HG02938 (cell line): ENCODE measurements around the gene MYBPH.

ENCODE experiments used
- ATAC-seq: cut with Tn5 transposase; IDR thresholded peaks from one replicate; pipeline ENCODE4 v1.9.1; 2021; ENCODE audit warnings: mild to moderate bottlenecking, moderate library complexity; ENCODE audit not compliant: unreplicated experiment

Gene MYBPH

GRCh38 chr1:203131548-203132200, 44.0 kb downstream of the MYBPH start:
- no peak for ATAC-seq

GRCh38 chr1:203130358-203130985, 45.2 kb downstream of the MYBPH start:
- no peak for ATAC-seq

GRCh38 chr1:203129501-203130231, 46.0 kb downstream of the MYBPH start:
- no peak for ATAC-seq

- ATAC-seq, result no peak
Measured at GRCh38 chr1:203128716-203129500, 46.7 kb downstream of the MYBPH start.

GRCh38 chr1:203128431-203128715, 47.3 kb downstream of the MYBPH start:
- ATAC-seq, result no peak

- ATAC-seq, result no peak
Measured at GRCh38 chr1:203127666-203128430, 47.8 kb downstream of the MYBPH start, which contains the start of gene ADORA1. TSS of gene ADORA1 (plus strand) at chr1:203127726. CDS start at chr1:203128842, 1,116 bp downstream.

- ATAC-seq, result no peak
Measured at GRCh38 chr1:203126866-203127665, 48.6 kb downstream of the MYBPH start.

GRCh38 chr1:203126151-203126865, 49.3 kb downstream of the MYBPH start:
- ATAC-seq, result no peak

GRCh38 chr1:203124546-203125317, 50.9 kb downstream of the MYBPH start:
- ATAC-seq, result no peak

GRCh38 chr1:203124011-203124410, 51.6 kb downstream of the MYBPH start:
- ATAC-seq, result no peak

- no peak for ATAC-seq
Measured at GRCh38 chr1:203122159-203122558, 53.5 kb downstream of the MYBPH start.

- no peak for ATAC-seq
Measured at GRCh38 chr1:203121186-203122015, 54.2 kb downstream of the MYBPH start.

- ATAC-seq, result no peak
Measured at GRCh38 chr1:203120325-203121153, 55.1 kb downstream of the MYBPH start.
